Right atrium auricular region (tissue), 2 donors: ENCODE data around the gene BCL11A. TPM values are rescaled to one million over a fixed set of nuclear protein-coding genes. Genes with fewer than 3 reads are reported as not detected.

Experiments
- DNase-seq: peaks from one replicate; pipeline ENCODE4 v3.0.0-alpha.2; 2019; ENCODE audit warnings: low spot score
- H3K27ac ChIP-seq, 2 donors: fragments of 200-600 bp; sonication (generic); 1 replicate in 1 of 2; 2 replicates in 1 of 2; pipeline ENCODE4 v1.5.1; 2016 to 2019
- H3K27me3 ChIP-seq, 2 donors: fragments of 200-600 bp; sonication (generic); one replicate each; pipeline versions ENCODE4 v1.5.1 to v1.6.0; 2017 to 2019
- H3K36me3 ChIP-seq: fragments of 200-600 bp; sonication (generic); one replicate; pipeline ENCODE4 v1.5.1; 2016
- H3K4me1 ChIP-seq, 2 donors: fragments of 200-600 bp; sonication (generic); one replicate each; pipeline versions ENCODE4 v1.5.1 to v1.6.0; 2017 to 2019
- H3K4me3 ChIP-seq, 2 donors: fragments of 200-600 bp; sonication (generic); 1 replicate in 1 of 2; 2 replicates in 1 of 2; pipeline ENCODE4 v1.5.1; 2017 to 2019; ENCODE audit warnings: mild to moderate bottlenecking in 1 of 2, moderate library complexity in 1 of 2
- H3K9me3 ChIP-seq, 2 donors: fragments of 200-600 bp; sonication (generic); one replicate each; pipeline ENCODE4 v1.5.1; 2019
- total RNA-seq, 2 donors: library from RNA; depleted of rRNA; stranded (reverse); fragments of >200 nt; gene quantifications; one replicate each; pipeline ENCODE4 v1.1.0, GENCODE V29; 2016
- TF ChIP-seq, protein P1 (sequence below), 2 donors: fragments of 200-600 bp; sonication (generic); IDR thresholded peaks; one replicate each; pipeline ENCODE4 v1.5.1; 2019; ENCODE audit warnings: antibody characterized with exemption in 2 of 2

Gene BCL11A
- total RNA-seq, 2 donors from 2014 or later, result 2.2 to 3.3 TPM

DNA sequence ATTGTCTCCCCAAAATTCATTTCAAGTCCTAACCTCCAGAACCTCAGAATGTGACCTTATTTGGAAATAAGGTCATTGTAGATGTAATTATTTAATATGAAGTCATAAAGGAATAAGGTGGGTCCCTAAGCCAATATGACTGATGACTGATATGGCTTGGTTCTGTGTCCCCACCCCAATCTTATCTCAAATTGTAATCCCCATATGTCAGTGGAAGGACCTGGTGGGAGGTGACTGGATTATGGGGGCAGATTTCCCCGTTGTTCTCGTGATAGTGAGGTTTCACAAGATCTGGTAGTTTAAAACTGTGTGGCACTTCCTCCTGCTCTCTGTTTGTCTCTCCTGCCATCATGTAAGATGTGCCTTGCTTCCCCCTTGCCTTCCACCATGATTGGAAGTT is 43.0 kb upstream of the BCL11A start:
- peaks cover 0 to 31% of the 10 kb centered on the region in 2 donors for H3K9me3 ChIP-seq
- no peak for DNase-seq
- TF ChIP-seq, protein P1, sequence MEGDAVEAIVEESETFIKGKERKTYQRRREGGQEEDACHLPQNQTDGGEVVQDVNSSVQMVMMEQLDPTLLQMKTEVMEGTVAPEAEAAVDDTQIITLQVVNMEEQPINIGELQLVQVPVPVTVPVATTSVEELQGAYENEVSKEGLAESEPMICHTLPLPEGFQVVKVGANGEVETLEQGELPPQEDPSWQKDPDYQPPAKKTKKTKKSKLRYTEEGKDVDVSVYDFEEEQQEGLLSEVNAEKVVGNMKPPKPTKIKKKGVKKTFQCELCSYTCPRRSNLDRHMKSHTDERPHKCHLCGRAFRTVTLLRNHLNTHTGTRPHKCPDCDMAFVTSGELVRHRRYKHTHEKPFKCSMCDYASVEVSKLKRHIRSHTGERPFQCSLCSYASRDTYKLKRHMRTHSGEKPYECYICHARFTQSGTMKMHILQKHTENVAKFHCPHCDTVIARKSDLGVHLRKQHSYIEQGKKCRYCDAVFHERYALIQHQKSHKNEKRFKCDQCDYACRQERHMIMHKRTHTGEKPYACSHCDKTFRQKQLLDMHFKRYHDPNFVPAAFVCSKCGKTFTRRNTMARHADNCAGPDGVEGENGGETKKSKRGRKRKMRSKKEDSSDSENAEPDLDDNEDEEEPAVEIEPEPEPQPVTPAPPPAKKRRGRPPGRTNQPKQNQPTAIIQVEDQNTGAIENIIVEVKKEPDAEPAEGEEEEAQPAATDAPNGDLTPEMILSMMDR (IDR thresholded peaks at IDR 0.05), result no peak

DNA sequence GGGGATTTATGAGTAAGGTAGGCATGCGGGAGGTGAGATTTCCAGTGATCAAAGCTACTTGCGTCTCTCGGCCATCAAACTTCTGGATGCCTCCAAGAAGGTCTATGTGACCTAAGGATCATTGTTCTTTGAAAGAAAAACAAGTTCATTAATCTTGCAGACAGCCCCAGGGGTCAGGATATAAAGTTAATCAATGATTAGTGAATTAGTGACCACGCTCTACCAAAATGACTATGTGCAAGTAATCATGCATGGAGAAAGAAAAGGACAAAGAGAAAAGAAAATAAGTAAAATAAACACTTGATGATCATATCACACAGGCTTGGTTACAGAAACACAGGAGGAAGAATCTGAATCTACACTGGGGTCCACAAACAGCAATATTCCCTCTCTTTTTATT is 42.5 kb upstream of the BCL11A start:
- H3K27me3 ChIP-seq, result no peaks in the 10 kb centered on the region
- H3K9me3 ChIP-seq, result peaks cover 0 to 31% of the 10 kb centered on the region in 2 donors
- no peak overlapping the region for H3K4me3 ChIP-seq
- H3K36me3 ChIP-seq, result no peaks in the 10 kb centered on the region
- H3K27ac ChIP-seq, result no peak overlapping the region
- DNase-seq, result no peak
- TF ChIP-seq, protein P1 (IDR thresholded peaks at IDR 0.05), result no peak
- H3K4me1 ChIP-seq, result no peaks in the 10 kb centered on the region

More for the DNA sequence above, 43.0 kb upstream of the BCL11A start:
- H3K36me3 ChIP-seq, result no peaks in the 10 kb centered on the region
- H3K27me3 ChIP-seq, result no peaks in the 10 kb centered on the region
- H3K4me1 ChIP-seq, result no peaks in the 10 kb centered on the region
- H3K4me3 ChIP-seq, result no peak overlapping the region
- H3K27ac ChIP-seq, result no peak overlapping the region

DNA sequence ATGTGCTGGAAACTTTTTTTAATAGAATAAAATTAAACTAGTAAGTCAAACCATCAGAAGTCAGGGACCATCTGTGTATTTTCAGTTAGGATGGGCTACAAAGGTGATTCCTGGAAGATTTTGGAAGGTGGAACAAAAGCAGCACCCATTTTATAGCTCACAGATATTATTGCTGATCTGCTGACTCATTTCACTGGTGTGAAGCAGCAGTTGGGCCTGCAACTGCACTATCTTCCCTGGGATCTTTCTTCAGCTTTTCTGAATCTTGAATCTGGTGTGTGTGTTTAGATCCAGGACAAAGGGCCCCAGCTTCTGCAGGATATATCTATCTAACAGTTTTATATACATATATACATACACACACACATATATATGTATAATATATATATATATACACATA is 35.6 kb upstream of the BCL11A start:
- H3K4me1 ChIP-seq, result no peaks in the 10 kb centered on the region
- no peak for DNase-seq
- H3K9me3 ChIP-seq, result peaks cover 0 to 26% of the 10 kb centered on the region in 2 donors
- no peak overlapping the region for H3K4me3 ChIP-seq
- H3K27me3 ChIP-seq, result no peaks in the 10 kb centered on the region
- no peak overlapping the region for H3K27ac ChIP-seq
- TF ChIP-seq, protein P1 (IDR thresholded peaks at IDR 0.05), result no peak
- no peaks in the 10 kb centered on the region for H3K36me3 ChIP-seq

DNA sequence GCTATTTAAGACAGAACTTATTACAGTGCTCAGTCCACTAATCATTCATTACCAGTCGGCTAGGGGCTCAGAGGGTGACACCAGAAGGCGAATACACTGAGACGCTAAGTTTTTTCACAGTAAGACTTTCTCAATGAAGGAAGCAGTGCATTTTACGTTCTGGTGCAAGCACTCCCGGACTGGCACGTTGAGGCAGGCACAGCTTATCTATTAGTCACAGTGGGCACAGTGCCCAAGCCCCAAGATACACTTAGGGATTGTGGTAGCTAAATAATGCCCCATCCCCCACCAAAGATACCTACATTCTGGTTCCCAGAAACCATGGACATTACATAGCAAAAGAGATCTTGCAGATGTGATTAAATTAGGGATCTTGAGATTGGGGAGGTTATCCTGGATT is 32.6 kb upstream of the BCL11A start:
- no peaks in the 10 kb centered on the region for H3K27me3 ChIP-seq
- no peak overlapping the region for H3K27ac ChIP-seq
- no peaks in the 10 kb centered on the region for H3K36me3 ChIP-seq
- H3K4me3 ChIP-seq, result no peak overlapping the region
- no peaks in the 10 kb centered on the region for H3K9me3 ChIP-seq
- TF ChIP-seq, protein P1 (IDR thresholded peaks at IDR 0.05), result no peak
- no peak for DNase-seq
- peaks cover 0 to 8% of the 10 kb centered on the region in 2 donors for H3K4me1 ChIP-seq

DNA sequence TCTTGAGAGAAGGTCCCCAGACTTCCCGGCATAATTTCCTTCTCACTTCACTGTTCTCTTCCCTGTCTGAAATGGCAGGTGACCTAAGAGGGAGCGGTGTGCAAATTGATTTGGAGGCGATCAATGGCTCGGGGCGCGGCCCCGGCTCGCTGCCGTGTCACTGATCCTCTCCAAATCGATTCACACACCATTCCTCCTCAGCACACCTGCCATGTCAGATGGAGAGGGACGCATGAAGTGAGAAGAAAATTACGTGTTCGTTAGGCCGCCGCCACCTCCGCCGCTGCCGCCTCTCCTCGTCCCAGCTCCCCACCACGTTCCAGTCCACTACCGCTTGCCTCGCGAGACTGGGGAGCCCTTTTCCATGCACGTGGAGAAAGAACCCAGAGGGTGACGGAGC is 31.8 kb upstream of the BCL11A start:
- no peak for DNase-seq
- Histone ChIP-seq H3K27ac (no peak overlapping the region), H3K4me1 (peaks cover 0 to 8% of the 10 kb centered on the region in 2 donors), H3K36me3 (no peaks in the 10 kb centered on the region), H3K4me3 (no peak overlapping the region), H3K27me3 (no peaks in the 10 kb centered on the region), H3K9me3 (no peaks in the 10 kb centered on the region)
- TF ChIP-seq, protein P1 (IDR thresholded peaks at IDR 0.05), result no peak

DNA sequence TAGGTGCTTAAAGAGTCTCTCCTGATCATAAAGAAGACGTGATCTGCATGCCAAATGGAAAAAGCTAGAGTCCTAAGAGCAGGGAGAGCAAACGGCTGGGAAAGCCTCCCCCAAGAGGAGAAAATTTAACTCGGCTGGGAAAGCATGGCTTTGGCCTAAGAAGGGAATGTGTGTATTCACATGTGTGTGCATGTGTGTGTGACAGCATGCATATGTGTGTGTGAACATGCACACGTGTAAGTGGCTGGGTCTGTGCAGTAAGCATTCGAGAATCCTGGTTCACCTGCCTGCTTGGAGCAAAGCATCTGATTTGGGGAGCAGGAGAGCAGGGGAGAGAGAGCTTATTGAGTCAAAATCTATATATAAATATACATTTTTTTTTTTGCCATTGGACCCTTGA is 30.1 kb upstream of the BCL11A start:
- Histone ChIP-seq H3K9me3 (no peaks in the 10 kb centered on the region), H3K36me3 (no peaks in the 10 kb centered on the region), H3K4me3 (no peak overlapping the region), H3K27me3 (no peaks in the 10 kb centered on the region), H3K4me1 (peaks cover 0 to 8% of the 10 kb centered on the region in 2 donors), H3K27ac (no peak overlapping the region)
- TF ChIP-seq, protein P1 (IDR thresholded peaks at IDR 0.05), result no peak
- no peak for DNase-seq
